Measurements from ENCODE around the gene IQCM.
"Not testable (repeated sequence)": the region's sequence is repeated elsewhere in the genome, so short reads cannot be mapped to it uniquely, and the experiment has no call there.

IQCM gene

DNA sequence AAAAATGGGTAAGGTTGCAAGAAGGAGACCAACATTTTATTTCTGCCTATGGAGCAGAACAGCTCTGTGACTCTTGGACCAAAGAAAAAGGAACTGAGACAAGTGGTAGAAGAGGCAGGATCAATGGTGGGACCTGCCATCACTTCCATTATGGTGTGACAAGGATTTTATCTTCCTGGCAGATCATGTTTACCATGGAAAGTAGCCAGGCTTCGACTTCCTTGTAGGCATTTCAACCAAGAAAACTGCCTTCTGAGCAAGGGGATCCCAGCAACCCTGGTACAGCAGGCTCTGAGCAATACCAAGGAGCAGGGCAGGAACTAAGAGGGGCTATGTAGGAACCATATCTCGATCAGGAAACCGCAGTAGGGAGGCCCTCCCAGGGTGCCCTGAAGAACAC is 317.4 kb downstream of the IQCM start:
- in situ Hi-C loops (cut with MboI; ENCODE audit: low sequenced_read_pairs), result no loop called here

DNA sequence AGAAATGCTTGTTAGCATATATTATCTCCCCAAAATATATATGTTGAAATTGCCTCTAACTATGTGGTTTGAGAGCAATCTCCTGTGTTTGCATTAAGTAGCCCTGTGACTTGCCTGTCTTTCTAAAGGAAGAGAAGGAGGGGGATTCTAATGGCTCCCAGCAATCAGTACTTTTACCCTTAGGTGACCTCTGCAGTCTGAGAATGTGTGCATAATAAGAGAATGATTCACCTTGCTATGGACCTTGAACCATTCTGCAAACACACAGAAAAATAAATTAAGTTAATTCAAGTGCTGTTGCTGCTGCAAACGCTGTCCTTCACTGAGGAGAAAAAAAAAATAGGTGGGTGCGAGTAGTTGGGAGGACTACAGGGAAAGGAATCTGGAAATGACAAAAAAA is 322.2 kb downstream of the IQCM start:
- in situ Hi-C loops (cut with MboI; ENCODE audit: low sequenced_read_pairs), result no loop called here

DNA sequence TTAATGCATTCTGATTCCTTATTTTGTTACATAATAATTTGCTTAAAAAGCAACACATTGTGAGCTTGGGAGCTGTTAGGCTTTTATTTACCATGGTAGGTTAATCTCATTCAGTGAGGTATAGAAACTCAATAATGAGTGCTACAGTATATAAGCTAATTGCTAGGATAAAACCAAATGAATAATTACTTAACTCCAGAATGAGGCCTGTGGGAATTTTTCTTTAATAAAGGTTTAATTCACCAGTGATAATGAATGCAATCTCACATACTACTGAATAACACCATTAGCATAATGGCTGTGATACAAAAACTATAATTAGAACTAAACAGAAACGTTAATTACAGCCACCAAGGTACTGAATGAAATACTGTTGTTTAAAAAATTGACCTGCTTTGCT is 326.3 kb downstream of the IQCM start:
- in situ Hi-C loops (cut with MboI; ENCODE audit: low sequenced_read_pairs), result no loop called here

DNA sequence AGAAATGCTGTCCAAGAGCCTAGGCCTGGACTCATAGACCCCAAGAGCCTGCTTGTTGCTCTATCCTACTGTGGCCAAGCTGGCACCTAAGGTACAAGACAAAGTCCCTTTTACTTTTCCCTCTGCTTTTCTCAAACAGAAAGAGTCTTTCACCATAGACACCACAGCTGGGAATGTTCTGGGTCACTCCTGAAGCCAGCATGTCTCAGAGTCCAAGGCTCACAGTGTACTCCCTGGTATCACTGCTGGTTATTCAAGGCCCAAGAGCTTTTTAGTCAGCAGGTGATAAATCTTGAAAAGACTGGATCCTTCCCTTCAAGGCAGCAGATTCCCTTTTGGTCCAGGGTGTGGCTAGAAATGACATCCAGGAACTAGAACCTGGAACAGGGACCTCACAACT is 328.8 kb downstream of the IQCM start:
- in situ Hi-C loops (cut with MboI; ENCODE audit: low sequenced_read_pairs), result no loop called here

DNA sequence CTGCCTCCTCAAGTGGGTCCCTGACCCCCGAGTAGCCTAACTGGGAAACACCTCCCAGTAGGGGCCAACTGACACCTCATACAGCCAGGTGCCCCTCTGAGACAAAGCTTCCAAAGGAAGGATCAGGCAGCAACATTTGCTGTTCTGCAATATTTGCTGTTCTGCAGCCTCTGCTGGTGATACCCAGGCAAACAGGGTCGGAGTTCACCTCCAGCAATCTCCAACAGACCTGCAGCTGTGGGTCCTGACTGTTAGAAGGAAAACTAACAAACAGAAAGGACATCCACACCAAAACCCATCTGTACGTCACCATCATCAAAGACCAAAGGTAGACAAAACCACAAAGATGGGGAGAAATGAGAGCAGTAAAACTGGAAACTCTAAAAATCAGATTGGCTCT is 347.0 kb downstream of the IQCM start:
- in situ Hi-C loops (cut with MboI; ENCODE audit: low sequenced_read_pairs), result not testable (repeated sequence)

DNA sequence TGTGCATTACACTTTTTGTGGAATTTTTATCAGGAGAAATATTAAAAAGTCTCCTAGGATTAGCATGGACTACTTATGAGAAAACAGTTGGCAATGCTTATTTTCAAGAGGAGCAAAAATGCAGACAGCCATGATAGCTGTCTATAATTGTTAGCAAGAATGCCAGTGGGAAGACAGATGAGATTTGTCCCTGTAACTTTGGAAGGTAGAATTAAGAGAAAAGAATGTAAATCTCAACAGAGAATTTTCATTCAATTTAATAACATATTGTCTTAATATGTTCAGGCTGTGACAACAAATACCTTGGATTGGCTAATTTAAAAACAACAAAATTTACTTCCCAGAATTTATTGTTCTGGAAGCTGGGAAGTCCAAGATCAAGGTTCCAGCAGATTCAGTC is 349.2 kb downstream of the IQCM start:
- in situ Hi-C loops (cut with MboI; ENCODE audit: low sequenced_read_pairs), result no loop called here

DNA sequence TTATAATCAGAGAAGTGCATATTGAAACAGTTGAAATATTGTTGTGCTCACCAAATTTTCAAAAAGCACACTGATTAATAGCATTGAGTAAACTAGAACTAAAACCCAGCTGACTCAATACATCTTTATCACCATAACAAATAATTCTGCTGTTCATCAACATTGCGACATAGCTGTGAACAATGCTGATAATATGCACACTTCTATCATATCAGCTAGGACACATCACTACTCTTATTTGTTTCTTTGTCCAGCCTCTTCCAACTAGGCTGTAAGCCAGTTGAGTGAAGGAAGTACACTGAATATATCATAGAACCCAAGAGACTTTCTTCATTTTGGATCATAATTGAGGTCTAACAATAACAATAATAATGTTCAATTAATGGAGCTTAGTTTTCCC is 349.7 kb downstream of the IQCM start:
- in situ Hi-C loops (cut with MboI; ENCODE audit: low sequenced_read_pairs), result no loop called here

DNA sequence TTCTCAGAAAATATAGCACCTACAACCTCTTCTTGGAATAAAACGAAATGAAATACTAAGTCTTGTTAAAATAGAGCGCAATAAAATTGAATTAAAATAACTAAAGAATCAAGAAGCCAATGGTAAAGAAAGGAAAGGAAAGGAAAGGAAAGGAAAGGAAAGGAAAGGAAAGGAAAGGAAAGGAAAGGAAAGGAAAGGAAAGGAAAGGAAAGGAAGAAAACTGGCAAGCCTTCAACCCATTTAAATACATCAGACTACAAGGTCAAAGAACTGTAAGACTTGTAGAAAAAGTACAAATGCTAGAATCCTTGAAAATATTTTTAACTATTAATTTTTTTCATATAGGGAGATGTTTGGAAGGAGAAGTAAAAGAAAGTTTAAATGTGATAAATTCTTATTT is 372.1 kb downstream of the IQCM start:
- in situ Hi-C loops (cut with MboI; ENCODE audit: low sequenced_read_pairs), result no loop called here

DNA sequence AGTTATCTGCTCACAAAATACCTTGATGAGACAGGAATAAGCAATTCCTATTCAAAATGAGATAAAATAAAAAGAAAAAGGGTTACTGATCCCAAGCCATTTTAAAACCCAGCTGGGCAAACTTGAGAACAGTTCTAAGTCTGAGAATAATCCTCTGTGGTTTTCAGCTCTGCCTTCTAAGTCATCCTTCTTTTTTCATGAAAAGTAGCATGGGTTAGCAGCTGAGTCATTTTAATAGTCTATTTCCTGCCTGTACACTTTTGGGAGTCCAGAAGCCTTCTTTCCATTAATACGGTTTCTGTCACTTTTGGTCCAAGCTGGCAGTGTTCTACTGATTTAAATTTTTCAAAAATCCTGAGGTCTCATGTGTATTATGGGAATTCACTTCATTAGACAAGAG is 374.3 kb downstream of the IQCM start:
- in situ Hi-C loops (cut with MboI; ENCODE audit: low sequenced_read_pairs), result no loop called here

DNA sequence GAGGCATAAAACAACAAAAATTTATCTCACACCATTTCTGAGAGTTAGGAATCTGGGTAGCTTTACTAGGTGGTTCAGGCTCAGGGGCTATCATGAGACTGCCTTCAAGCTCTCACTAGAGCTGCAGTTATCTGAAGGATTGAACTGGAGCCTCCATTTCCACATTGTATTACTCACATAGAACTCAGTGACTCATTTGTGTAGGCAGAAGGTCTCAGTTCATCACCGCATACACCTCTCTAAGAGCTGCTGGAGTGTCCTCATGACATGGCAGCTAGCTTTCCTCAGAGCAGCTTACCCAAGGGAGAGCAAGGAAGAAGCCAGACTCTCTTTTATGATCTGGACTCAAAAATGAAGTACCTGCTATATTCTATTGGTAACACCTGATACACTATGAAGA is 389.2 kb downstream of the IQCM start:
- in situ Hi-C loops (cut with MboI; ENCODE audit: low sequenced_read_pairs), result no loop called here

DNA sequence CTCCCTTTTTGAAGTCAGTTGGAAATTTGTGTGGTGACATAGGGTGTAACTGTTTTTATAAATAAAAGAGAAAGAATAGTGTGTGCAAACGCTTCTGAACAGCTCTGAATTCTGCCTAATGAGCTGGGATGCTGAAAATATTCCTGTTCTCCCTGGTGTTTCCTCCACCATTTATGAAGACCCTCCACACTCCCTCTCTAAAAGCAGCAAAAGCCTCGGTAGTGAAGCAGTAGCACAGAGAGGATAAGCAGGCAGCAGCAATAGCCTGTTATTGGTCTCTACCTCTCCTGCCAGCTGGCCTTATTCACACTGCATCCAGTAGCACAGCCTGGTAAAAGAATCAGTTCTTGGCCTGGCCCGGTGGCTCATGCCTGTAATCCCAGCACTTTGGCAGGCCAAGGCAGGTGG is 406.1 kb downstream of the IQCM start:
- in situ Hi-C loops (cut with MboI; ENCODE audit: low sequenced_read_pairs), result no loop called here

DNA sequence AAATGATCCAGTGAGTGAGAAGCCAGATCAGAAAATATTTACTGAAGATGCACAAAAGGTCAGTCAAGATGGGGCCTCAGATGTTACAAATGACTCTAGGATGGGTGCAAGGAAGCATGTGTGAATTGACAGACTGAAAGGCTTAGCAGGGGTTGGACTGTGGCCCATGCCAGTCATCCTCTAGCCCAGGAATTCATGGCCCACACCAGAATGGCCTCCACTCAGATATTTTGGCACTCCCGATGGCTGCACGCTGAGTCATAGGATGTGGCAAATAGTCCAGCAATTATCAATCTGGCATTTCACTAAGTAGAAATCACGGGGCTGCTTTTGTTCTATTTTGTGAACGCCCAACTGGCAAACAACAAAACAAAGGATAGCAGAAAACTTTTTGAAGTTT is 406.5 kb downstream of the IQCM start:
- in situ Hi-C loops (cut with MboI; ENCODE audit: low sequenced_read_pairs), result no loop called here

DNA sequence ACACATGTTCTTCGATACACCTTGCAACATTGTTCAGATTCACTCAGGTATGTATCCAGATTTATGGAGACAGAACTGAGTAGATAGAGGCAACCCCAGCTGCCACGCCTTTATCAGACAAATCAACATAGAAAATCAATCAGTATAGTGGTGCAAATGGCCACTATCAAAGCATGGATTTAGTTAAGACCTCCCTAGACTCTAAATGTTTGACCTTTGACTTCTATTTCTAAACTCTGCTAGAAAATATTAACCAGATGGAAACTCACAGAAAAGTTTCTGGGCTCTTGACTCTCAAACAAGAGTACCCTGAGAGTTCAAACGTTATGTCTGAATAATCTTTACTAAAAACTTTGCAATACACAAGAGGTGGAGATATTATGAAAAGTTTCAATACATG is 411.5 kb downstream of the IQCM start:
- in situ Hi-C loops (cut with MboI; ENCODE audit: low sequenced_read_pairs), result no loop called here

DNA sequence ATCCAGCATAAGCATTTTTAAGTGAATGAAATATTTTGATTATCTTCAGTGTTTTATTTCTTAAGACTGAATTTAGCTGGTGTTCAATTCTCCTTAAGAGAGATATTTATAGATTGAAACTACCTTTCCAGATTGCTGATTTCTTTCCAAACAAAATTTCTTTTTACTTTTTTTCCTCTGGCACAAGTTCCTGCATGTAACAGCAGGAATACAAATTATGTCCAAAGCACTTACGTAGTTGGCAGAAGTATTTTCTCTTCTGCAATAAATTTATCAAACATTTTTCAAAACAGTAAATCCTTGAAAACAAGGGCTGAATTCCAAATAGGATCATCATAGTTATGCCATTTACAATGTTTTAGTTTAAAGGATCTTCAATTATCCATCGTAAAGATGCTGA is 412.6 kb downstream of the IQCM start:
- in situ Hi-C loops (cut with MboI; ENCODE audit: low sequenced_read_pairs), result no loop called here

DNA sequence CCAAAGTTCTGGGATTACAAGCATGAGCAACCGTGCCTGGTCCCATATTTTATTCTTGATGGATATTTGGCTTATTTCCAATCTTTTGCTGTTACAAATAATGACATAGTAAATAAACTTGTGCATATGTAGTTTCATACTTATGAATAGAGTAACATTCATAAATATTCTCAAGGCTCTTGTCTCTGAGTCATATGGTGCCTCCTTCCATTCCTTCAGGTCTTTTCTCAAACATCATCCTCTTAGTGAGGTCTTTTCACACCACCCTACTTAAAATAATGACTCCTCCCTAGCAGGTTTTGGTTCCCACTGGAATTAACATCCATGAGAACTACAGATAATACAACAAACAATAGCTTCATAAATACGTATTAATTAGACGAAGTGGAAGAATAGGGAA is 416.6 kb downstream of the IQCM start:
- in situ Hi-C loops (cut with MboI; ENCODE audit: low sequenced_read_pairs), result no loop called here

DNA sequence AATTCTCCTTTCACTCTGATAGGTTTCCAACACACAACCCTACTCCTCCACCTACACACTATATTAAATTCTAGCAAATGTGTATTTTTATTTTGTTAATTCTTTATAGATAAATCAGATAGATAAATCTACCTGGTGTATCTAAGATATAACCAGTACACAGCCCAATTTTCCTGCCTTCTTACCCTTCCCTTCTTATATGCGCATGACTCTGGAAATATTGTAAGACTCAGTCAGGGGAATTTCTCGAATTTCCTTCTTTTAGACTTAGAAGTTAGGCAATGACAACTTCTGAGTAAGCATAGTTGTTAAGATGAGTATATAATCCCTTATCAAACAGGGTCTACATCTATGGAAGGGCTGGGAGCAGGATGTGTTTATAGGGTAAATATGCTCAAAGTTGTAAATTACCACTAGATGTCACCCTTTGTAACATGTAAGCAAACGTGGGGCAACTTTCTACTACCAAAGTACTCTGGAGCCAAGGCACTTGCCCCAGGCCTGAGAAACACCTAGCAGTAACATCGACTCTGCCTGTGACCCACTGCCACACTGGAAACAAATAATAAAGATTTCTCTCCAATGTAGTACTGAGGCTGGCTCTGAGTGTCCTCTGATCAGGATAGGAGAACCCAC is 444.7 kb downstream of the IQCM start:
- in situ Hi-C loops (cut with MboI; ENCODE audit: low sequenced_read_pairs), result no loop called here

DNA sequence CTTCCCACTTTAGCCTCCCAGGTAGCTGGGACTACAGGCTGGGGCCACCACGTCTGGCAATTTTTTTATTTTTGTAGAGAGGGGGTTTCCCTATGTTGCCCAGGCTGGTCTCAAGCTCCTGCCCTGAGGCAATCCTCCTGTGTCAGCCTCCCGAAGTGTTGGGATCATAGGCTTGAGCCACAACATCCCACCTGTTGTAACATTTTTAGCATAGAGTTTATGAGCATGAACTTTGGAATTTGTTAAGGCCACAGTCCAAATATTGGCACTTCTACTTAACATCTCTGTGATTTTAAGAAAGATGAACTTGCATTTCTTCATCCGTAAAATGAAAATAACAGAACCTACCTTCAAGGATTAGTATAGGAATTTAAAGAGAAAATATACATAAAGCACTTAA is 445.6 kb downstream of the IQCM start:
- in situ Hi-C loops (cut with MboI; ENCODE audit: low sequenced_read_pairs), result no loop called here

DNA sequence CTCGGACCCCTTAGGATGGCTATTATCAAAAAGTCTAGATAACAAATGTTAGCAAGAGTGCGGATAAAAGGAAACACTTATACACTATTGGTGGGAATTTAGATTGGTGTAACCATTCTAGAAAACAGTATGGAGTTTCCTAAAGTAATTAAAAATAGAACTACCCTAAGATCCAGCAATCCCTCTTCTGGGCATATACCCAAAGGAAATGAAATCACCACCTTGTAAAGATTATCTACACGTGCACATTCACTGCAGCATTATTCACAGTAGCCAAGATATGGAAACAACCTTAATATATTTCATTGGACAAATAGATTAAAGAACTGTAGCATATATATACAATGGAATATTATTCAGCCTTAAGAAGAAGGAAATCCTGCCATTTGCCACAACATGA is 462.4 kb downstream of the IQCM start:
- in situ Hi-C loops (cut with MboI; ENCODE audit: low sequenced_read_pairs), result no loop called here

DNA sequence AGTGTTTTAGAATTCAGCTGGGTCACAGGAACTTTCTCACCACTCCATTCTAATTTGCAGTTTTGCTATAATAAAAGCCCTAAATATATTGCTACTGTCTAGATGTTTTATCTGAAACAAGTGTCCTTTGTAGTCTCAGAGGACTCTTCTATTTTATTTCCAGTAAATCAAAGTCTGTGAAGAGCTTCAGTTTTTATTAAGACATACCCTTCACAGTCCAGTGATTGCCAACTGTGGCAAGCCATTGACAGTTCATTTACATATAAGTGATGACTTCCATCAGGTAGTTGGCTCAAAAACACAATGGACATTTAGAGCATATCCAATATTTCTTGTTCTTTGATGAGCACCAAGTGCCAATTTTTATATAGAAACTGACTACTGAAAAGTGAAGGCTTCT is 466.1 kb downstream of the IQCM start:
- in situ Hi-C loops (cut with MboI; ENCODE audit: low sequenced_read_pairs), result no loop called here

DNA sequence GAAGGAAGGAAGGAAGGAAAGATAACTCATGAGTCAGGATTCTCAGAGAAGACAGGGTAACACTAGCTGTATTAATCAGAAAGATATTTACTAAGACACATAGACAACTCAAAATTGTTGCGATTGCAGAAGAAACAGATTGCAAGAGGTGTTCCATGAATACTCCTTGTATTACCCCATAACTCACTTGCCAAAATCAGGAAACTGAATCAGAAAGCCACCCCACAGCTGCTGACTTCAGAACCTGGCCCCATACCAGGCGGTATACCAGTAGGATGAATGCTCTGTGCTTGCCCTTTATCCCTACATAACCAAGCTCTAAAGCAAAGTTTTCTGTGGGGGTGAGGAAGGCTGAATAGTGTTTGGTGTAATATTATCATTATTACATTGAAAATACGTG is 468.5 kb downstream of the IQCM start:
- in situ Hi-C loops (cut with MboI; ENCODE audit: low sequenced_read_pairs), result no loop called here

DNA sequence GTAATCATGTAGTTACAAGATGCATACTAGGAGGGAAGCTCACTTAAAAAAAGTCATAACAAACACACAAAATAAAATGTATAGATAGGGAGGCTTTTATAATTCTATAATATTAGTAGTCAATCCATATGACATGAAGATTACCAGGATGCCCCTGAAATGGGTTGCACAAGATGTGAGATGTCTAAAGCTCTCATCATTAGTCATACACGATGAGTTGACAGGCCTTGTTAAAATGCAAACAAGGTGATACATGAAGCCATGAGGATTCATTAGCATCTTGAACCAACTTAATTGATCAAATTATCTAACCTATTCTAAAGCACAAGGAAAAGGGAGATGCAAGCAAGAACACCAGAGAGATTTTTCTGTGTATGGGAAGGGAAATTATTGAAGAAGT is 470.2 kb downstream of the IQCM start:
- in situ Hi-C loops (cut with MboI; ENCODE audit: low sequenced_read_pairs), result no loop called here

DNA sequence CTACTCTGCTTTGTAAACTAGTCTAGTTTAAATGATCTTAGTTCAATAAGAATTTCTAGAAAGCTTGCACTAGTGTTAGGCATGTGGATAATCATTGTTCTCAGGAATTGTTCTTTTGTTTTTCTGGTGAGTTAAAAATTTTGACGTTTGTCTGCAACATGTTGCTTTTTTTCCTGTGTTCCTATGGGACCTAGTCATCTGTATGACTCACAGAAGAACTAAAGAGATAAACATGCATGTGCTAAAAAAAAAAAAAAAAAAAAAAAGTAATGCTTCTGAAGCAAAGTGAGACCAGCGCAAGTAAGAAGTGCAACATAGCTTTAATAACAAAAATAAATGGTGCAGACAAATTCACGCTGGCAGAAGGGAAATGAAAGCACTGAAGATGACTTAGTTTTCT is 471.2 kb downstream of the IQCM start:
- in situ Hi-C loops (cut with MboI; ENCODE audit: low sequenced_read_pairs), result no loop called here

DNA sequence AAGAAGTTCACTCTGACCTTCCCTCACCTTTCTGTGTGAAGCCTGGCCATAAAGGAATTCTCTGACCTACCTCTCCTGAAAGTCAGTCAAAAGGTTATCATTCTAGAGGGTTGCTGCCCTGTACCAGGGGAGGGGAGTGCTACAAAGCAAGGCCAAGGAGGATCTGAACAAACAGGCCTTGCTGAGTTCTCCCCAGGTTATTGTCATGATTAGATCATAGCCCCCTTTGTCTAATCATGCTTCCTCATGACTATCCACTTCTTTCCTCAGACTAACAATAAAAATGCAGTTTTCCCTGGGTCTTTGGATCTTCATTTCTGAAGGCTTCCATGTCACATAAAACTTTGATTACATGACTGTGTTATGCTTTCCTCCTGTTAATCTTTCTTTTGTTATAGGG is 472.0 kb downstream of the IQCM start:
- in situ Hi-C loops (cut with MboI; ENCODE audit: low sequenced_read_pairs), result no loop called here

DNA sequence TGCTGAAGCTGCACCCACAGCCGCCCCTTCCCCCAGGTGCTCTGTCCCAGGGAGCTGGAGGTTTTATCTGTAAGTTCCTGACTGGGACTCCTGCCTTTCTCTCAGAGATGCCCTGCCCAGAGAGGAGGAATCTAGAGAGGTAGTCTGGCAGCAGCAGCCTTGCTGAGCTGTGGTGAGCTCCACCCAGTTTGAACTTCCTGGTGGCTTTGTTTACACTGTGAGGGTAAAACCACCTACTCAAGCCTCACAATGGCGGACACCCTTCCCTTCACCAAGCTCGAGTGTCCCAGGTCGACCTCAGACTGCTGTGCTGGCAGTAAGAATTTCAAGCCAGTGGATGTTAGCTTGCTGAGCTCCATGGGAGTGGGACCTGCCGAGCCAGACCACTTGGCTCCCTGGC is 474.5 kb downstream of the IQCM start:
- in situ Hi-C loops (cut with MboI; ENCODE audit: low sequenced_read_pairs), result not testable (repeated sequence)
